HG02973 (cell line): Measurements from ENCODE around the gene ACOX3.
"Not testable (repeated sequence)": the region's sequence is repeated elsewhere in the genome, so short reads cannot be mapped to it uniquely, and the experiment has no call there.

Experiments used
- ATAC-seq: cut with Tn5 transposase; IDR thresholded peaks from one replicate; pipeline ENCODE4 v1.9.1; 2021; ENCODE audit warnings: moderate library complexity; ENCODE audit not compliant: unreplicated experiment

Gene ACOX3

GRCh38 chr4:8355864-8356565 is 84.5 kb downstream of the ACOX3 start:
- ATAC-seq = no peak

- no peak for ATAC-seq
These were observed 85.2 kb downstream of the ACOX3 start for GRCh38 chr4:8355306-8355705.

GRCh38 chr4:8353912-8354453 is 86.5 kb downstream of the ACOX3 start:
- ATAC-seq = no peak

- ATAC-seq = no peak
These were observed 87.3 kb downstream of the ACOX3 start for GRCh38 chr4:8353158-8353669.

GRCh38 chr4:8352368-8353157 is 88.0 kb downstream of the ACOX3 start:
- ATAC-seq = no peak

GRCh38 chr4:8351931-8352367 is 88.6 kb downstream of the ACOX3 start:
- no peak for ATAC-seq

- ATAC-seq = no peak
These were observed 89.6 kb downstream of the ACOX3 start for GRCh38 chr4:8350841-8351461.

- ATAC-seq = no peak
These were observed 90.2 kb downstream of the ACOX3 start for GRCh38 chr4:8350352-8350751.

GRCh38 chr4:8349664-8350236 is 90.8 kb downstream of the ACOX3 start:
- no peak for ATAC-seq

GRCh38 chr4:8349236-8349635 is 91.3 kb downstream of the ACOX3 start:
- not testable (repeated sequence) for ATAC-seq

GRCh38 chr4:8348071-8348470 is 92.5 kb downstream of the ACOX3 start:
- ATAC-seq = no peak

GRCh38 chr4:8347660-8348059 is 92.9 kb downstream of the ACOX3 start:
- no peak for ATAC-seq

- no peak for ATAC-seq
These were observed 93.5 kb downstream of the ACOX3 start for GRCh38 chr4:8346838-8347605.

- ATAC-seq = no peak
These were observed 94.3 kb downstream of the ACOX3 start for GRCh38 chr4:8345946-8346814.

GRCh38 chr4:8345053-8345945 is 95.2 kb downstream of the ACOX3 start:
- no peak for ATAC-seq

- no peak for ATAC-seq
These were observed 96.1 kb downstream of the ACOX3 start for GRCh38 chr4:8344377-8344776.

- ATAC-seq = no peak
These were observed 96.6 kb downstream of the ACOX3 start for GRCh38 chr4:8343967-8344331.

- ATAC-seq = no peak
These were observed 97.1 kb downstream of the ACOX3 start for GRCh38 chr4:8343262-8343966.
